Measurements from ENCODE around the gene SCNN1A. TPM values are rescaled to one million over a fixed set of nuclear protein-coding genes. Genes with fewer than 3 reads are reported as not detected.

SCNN1A gene
- total and polyA plus RNA-seq, 2 of the 4 experiments (the other 2 are of a cell fraction), result 0.41 TPM; not detected in 1

DNA sequence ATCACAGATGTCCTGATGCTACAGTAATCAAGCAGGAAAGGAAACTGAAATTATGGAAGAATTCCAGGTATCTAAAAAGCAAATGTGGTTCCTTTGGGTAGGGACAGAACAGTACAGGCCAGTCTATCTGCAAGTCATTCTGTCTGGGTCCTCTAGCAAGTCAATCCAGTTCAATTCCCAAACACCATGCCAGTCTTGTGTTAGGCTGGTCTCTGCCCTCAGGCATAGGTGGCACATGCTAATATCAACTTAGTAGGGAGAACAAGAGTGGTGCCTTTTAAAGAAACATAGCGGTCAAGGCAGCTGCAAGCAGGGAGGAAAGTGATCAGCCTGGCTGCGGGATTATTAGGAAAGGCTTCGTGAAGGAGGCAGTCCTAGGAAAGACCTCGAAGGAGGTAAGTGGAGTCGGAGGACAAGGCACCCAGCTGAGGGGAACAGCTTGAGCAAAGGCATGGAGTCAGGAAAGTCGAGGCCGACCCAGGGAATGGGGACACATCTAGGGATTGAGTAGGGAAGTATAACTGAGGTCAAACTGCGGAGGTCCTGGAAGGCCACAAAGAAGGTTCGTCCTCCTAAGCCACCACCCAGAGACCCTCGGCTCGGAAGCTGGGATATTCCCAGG is 68.7 kb downstream of the SCNN1A start:
- no TSS peak for BruUV-seq (replicated peaks)
- in situ Hi-C loops (cut with MboI; ENCODE audit: low sequenced_read_pairs), result no loop called here

More for the DNA sequence above, 68.7 kb downstream of the SCNN1A start:
- H2BK20ac ChIP-seq (ENCODE audit: low read depth, low read length), result no peak overlapping the region
- H3K9me1 ChIP-seq (ENCODE audit: insufficient read depth, low read length), result no peaks in the 10 kb centered on the region
- peak overlapping the region; percentile 35; the same call in 1 of the 2 replicates for H3K4ac ChIP-seq (ENCODE audit: low read depth, low read length)
- H3K14ac ChIP-seq (replicated peaks; ENCODE audit: low read depth, low read length), result no peak overlapping the region; the same call in 1 of the 2 replicates
- H3K27me3 ChIP-seq (ENCODE audit: control insufficient read depth, insufficient read depth, low read length), result peaks cover 30% of the 10 kb centered on the region
- no peak overlapping the region for H2AFZ ChIP-seq (replicated peaks; ENCODE audit: low read length, poor library complexity)
- H3K27ac ChIP-seq (ENCODE audit: insufficient read depth, low read length), result no peak overlapping the region
- H2BK5ac ChIP-seq (ENCODE audit: low read depth, low read length, poor library complexity, severe bottlenecking), result no peak overlapping the region
- dilution Hi-C loops (cut with HindIII; ENCODE audit: low sequenced_read_pairs, unreplicated experiment), result no loop called here
- H3K9ac ChIP-seq (ENCODE audit: low read depth, low read length), result no peak overlapping the region
- no peak overlapping the region for H4K8ac ChIP-seq (ENCODE audit: low read depth in 2 of 2, low read length in 2 of 2)
- WGBS, 2 experiments (ENCODE audit: extremely low coverage in 2 of 2, insufficient read length in 1 of 2), result 89% methylated on average over 5 of the region's 11 CpGs; no CpG with 5 or more reads in 1 of the 2 experiments
- H2AK5ac ChIP-seq (ENCODE audit: low read depth, low read length), result no peak overlapping the region
- H3K79me1 ChIP-seq (ENCODE audit: low read depth in 1 of 2, low read length in 2 of 2), result no peaks in the 10 kb centered on the region
- no peak overlapping the region for H3K18ac ChIP-seq (ENCODE audit: low read depth, low read length)
- CTCF ChIA-PET, result interaction anchor here (0.6 kb wide), 2 partner anchors 28 to 304 kb away, joined by 3 to 4 read pairs; no protein-coding TSS in a partner anchor
- no peak overlapping the region for H3K4me3 ChIP-seq (ENCODE audit: insufficient read depth, low read depth, low read length)
- intact Hi-C loops (cut with micrococcal nuclease), result no loop called here
- H4K91ac ChIP-seq (ENCODE audit: insufficient read depth, low read depth, low read length), result no peak overlapping the region
- H3K9me3 ChIP-seq (ENCODE audit: control insufficient read depth, insufficient read depth, low read length), result no peaks in the 10 kb centered on the region
- no peaks in the 10 kb centered on the region for H3K36me3 ChIP-seq (ENCODE audit: control insufficient read depth, insufficient read depth, low read length)
- no peak overlapping the region for H2AK9ac ChIP-seq (replicated peaks; ENCODE audit: low read depth, low read length, poor library complexity)
- no peaks in the 10 kb centered on the region for H4K20me1 ChIP-seq (ENCODE audit: insufficient read depth, low read length)
- ATAC-seq (ENCODE audit: low read depth) (no peak), DNase-seq (no peak)
- H3K4me2 ChIP-seq (ENCODE audit: low read depth, low read length), result no peak overlapping the region
- no peak overlapping the region for H2BK15ac ChIP-seq (ENCODE audit: low read depth, low read length)
- no peak overlapping the region for H4K5ac ChIP-seq (ENCODE audit: low read depth, low read length)
- no peak overlapping the region for H3K56ac ChIP-seq (ENCODE audit: extremely low read depth, insufficient read depth, low read length)
- no peak overlapping the region for H2BK120ac ChIP-seq (ENCODE audit: low read depth, low read length)
- no peak for TF ChIP-seq BHLHE40 (IDR thresholded peaks at IDR 0.05; ENCODE audit: low read depth, low read length)
- TF ChIP-seq ELK1 (IDR thresholded peaks at IDR 0.05; ENCODE audit: borderline replicate concordance, low read depth, low read length), result no peak
- TF ChIP-seq RCOR1 (IDR thresholded peaks at IDR 0.05; ENCODE audit: insufficient replicate concordance, low read length), result no peak
- no peak for TF ChIP-seq USF2 (IDR thresholded peaks at IDR 0.05; ENCODE audit: low read depth, low read length)
- TF ChIP-seq RFX5 (IDR thresholded peaks at IDR 0.05; ENCODE audit: low read depth, low read length), result no peak
- no peaks in the 10 kb centered on the region; the same call in 1 of the 2 replicates for H3K4me1 ChIP-seq (ENCODE audit: control insufficient read depth, insufficient read depth, low read length)
- POLR2A ChIA-PET (ENCODE audit: unreplicated experiment), result no interaction called here
- no peak overlapping the region for H3K23ac ChIP-seq (ENCODE audit: low read depth, low read length)

Data from IMR-90 (cell line).